Endothelial cell (in vitro differentiated cells): ENCODE measurements around the gene RPS6KL1. TPM values are rescaled to one million over a fixed set of nuclear protein-coding genes. Genes with fewer than 3 reads are reported as not detected.

Experiments
- DNase-seq: peaks from one replicate; pipeline ENCODE4 v3.0.0; 2021; ENCODE audit warnings: low spot score
- H3K27ac Mint-ChIP-seq: one replicate; pipeline ENCODE4 v1.8.0; 2021; ENCODE audit warnings: mixed read lengths, inconsistent platforms; ENCODE audit not compliant: unreplicated experiment
- H3K27me3 Mint-ChIP-seq: one replicate; pipeline ENCODE4 v1.8.0; 2021; ENCODE audit warnings: mild to moderate bottlenecking, moderate library complexity, mixed read lengths, inconsistent platforms; ENCODE audit not compliant: unreplicated experiment
- H3K36me3 Mint-ChIP-seq: one replicate; pipeline ENCODE4 v1.8.0; 2021; ENCODE audit warnings: mild to moderate bottlenecking, low read depth, mixed read lengths, inconsistent platforms; ENCODE audit not compliant: unreplicated experiment
- H3K4me1 Mint-ChIP-seq: one replicate; pipeline ENCODE4 v1.8.0; 2021; ENCODE audit warnings: mild to moderate bottlenecking, mixed read lengths, inconsistent platforms; ENCODE audit not compliant: unreplicated experiment
- H3K4me3 Mint-ChIP-seq: one replicate; pipeline ENCODE4 v1.8.0; 2021; ENCODE audit warnings: mild to moderate bottlenecking, mixed read lengths, inconsistent platforms; ENCODE audit not compliant: unreplicated experiment
- H3K9me3 Mint-ChIP-seq: one replicate; pipeline ENCODE4 v1.8.0; 2021; ENCODE audit warnings: mixed read lengths, inconsistent platforms; ENCODE audit not compliant: unreplicated experiment
- CTCF ChIP-seq: fragments of 200-600 bp; sonication (generic); IDR thresholded peaks from one replicate; pipeline ENCODE4 v1.5.0; 2021; ENCODE audit warnings: antibody characterized with exemption; ENCODE audit not compliant: unreplicated experiment
- total RNA-seq: library from RNA; stranded (reverse); fragmentation: NEBNext Ultra II Directional; extraction: Animal tissue kit (Norgen Biotek cat#: 25700); gene quantifications from one replicate; pipeline ENCODE4 v1.2.1, GENCODE V29; 2021; ENCODE audit not compliant: unreplicated experiment

Gene RPS6KL1
- total RNA-seq, 1 donor from 2014 or later: 2.3 TPM

GRCh38 chr14:74897642-74898041, 25.4 kb downstream of the RPS6KL1 start:
- Mint-ChIP-seq H3K9me3 (no peaks in the 10 kb centered on the region), H3K36me3 (peaks cover 65% of the 10 kb centered on the region), H3K27ac (no peak overlapping the region), H3K4me1 (no peaks in the 10 kb centered on the region), H3K27me3 (no peaks in the 10 kb centered on the region), H3K4me3 (no peak overlapping the region)
- no peak for DNase-seq
- no peak for TF ChIP-seq CTCF

- DNase-seq: no peak
- Mint-ChIP-seq H3K4me3 (no peak overlapping the region), H3K4me1 (no peaks in the 10 kb centered on the region), H3K27ac (no peak overlapping the region), H3K27me3 (no peaks in the 10 kb centered on the region), H3K36me3 (peaks cover 60% of the 10 kb centered on the region), H3K9me3 (no peaks in the 10 kb centered on the region)
- no peak for TF ChIP-seq CTCF
Observed at GRCh38 chr14:74896400-74896799, 26.7 kb downstream of the RPS6KL1 start.

- no peak overlapping the region for H3K4me3 Mint-ChIP-seq
- TF ChIP-seq CTCF: no peak
- peaks cover 44% of the 10 kb centered on the region for H3K36me3 Mint-ChIP-seq
- H3K9me3 Mint-ChIP-seq: no peaks in the 10 kb centered on the region
- H3K27ac Mint-ChIP-seq: no peak overlapping the region
- no peaks in the 10 kb centered on the region for H3K27me3 Mint-ChIP-seq
- H3K4me1 Mint-ChIP-seq: no peaks in the 10 kb centered on the region
- no peak for DNase-seq
Observed at GRCh38 chr14:74893614-74894091, 29.4 kb downstream of the RPS6KL1 start.

GRCh38 chr14:74892745-74893144, 30.3 kb downstream of the RPS6KL1 start:
- Mint-ChIP-seq H3K4me1 (no peaks in the 10 kb centered on the region), H3K27ac (no peak overlapping the region), H3K9me3 (no peaks in the 10 kb centered on the region), H3K27me3 (no peaks in the 10 kb centered on the region), H3K4me3 (no peak overlapping the region), H3K36me3 (peaks cover 43% of the 10 kb centered on the region)
- no peak for TF ChIP-seq CTCF
- DNase-seq: no peak

GRCh38 chr14:74891870-74892269, 31.2 kb downstream of the RPS6KL1 start:
- Mint-ChIP-seq H3K4me1 (no peaks in the 10 kb centered on the region), H3K27ac (no peak overlapping the region), H3K27me3 (no peaks in the 10 kb centered on the region), H3K4me3 (no peak overlapping the region), H3K36me3 (peaks cover 35% of the 10 kb centered on the region), H3K9me3 (no peaks in the 10 kb centered on the region)
- no peak for DNase-seq
- no peak for TF ChIP-seq CTCF
